ENCODE data around the gene FBXW11. TPM values are rescaled to one million over a fixed set of nuclear protein-coding genes. Genes with fewer than 3 reads are reported as not detected.

FBXW11 gene
- total RNA-seq, 1 experiment from 2014 or later: 85.3 TPM

- no peak overlapping the region for H3K23ac ChIP-seq (ENCODE audit: insufficient read length, low read depth, low read length)
- H2BK20ac ChIP-seq (ENCODE audit: low read depth, low read length, poor library complexity, severe bottlenecking): no peak overlapping the region
- no peaks in the 10 kb centered on the region for H3K27me3 ChIP-seq (ENCODE audit: insufficient read depth, low read length)
- H3K14ac ChIP-seq (ENCODE audit: insufficient read depth, low read length): no peak overlapping the region
- Mint-ChIP-seq H3K27me3 (ENCODE audit: low read depth) (no peaks in the 10 kb centered on the region), H3K27ac (no peak overlapping the region), H3K36me3 (ENCODE audit: insufficient read depth in 1 of 3, low read depth in 3 of 3) (peaks cover 9 to 59% (median 36%) of the 10 kb centered on the region in 3 experiments; a peak in 6 of 7 replicates), H3K4me3 (no peak overlapping the region), H3K9me3 (no peaks in the 10 kb centered on the region), H3K4me1 (no peaks in the 10 kb centered on the region)
- no peaks in the 10 kb centered on the region for H3K4me1 ChIP-seq (ENCODE audit: insufficient read depth, low read length)
- no peak overlapping the region for H2AK5ac ChIP-seq (ENCODE audit: insufficient read length, low read length)
- H3K79me1 ChIP-seq (ENCODE audit: insufficient read depth, low read depth, low read length, poor library complexity, severe bottlenecking): peaks cover 2% of the 10 kb centered on the region
- no peak overlapping the region for H2BK12ac ChIP-seq (ENCODE audit: insufficient read length, low read depth, low read length)
- no peak overlapping the region for H2AFZ ChIP-seq (ENCODE audit: low read length)
- no peaks in the 10 kb centered on the region for H4K20me1 ChIP-seq (ENCODE audit: control insufficient read depth, insufficient read depth, insufficient read length)
- H3K4me2 ChIP-seq (ENCODE audit: insufficient read depth, insufficient read length, low read length): no peak overlapping the region
- H3K27ac ChIP-seq (ENCODE audit: insufficient read length, low read depth, low read length): no peak overlapping the region
- H3K18ac ChIP-seq (ENCODE audit: insufficient read length, low read depth, low read length): no peak overlapping the region
- no peaks in the 10 kb centered on the region for H3K23me2 ChIP-seq (ENCODE audit: insufficient read length, low read depth, low read length, poor library complexity, severe bottlenecking)
- H2BK15ac ChIP-seq (ENCODE audit: low read depth, low read length): no peak overlapping the region
- H4K91ac ChIP-seq (ENCODE audit: insufficient read length, low read depth, low read length): no peak overlapping the region
- no peak overlapping the region for H3T11ph ChIP-seq (ENCODE audit: low read length)
- no peak overlapping the region for H2BK5ac ChIP-seq (ENCODE audit: insufficient read length, low read length)
- no peak overlapping the region for H4K5ac ChIP-seq (ENCODE audit: insufficient read length, low read depth, low read length)
- no peak overlapping the region for H3K9ac ChIP-seq (ENCODE audit: extremely low read depth, insufficient read length, low read length)
- H4K8ac ChIP-seq (replicated peaks; ENCODE audit: insufficient read length, low read depth, low read length): no peak overlapping the region
- TF ChIP-seq CTCF (conservative IDR thresholded peaks at IDR 0.05): no peak
- no peaks in the 10 kb centered on the region for H3K79me2 ChIP-seq (ENCODE audit: insufficient read depth, low read length)
- WGBS (ENCODE audit: extremely low coverage, insufficient read length, low lambda C conversion rate): no CpG with 5 or more reads among the region's 6 CpGs
- H3K56ac ChIP-seq (ENCODE audit: insufficient read length, low read depth, low read length): no peak overlapping the region
- no peak overlapping the region for H2BK120ac ChIP-seq (ENCODE audit: low read depth, low read length, poor library complexity, severe bottlenecking)
- H3K9me3 ChIP-seq (ENCODE audit: control insufficient read depth, low read depth, low read length): no peaks in the 10 kb centered on the region
- no peak overlapping the region for H3K4ac ChIP-seq (ENCODE audit: low read depth, low read length)
- DNase-seq: no peak
These were observed 114.8 kb downstream of the FBXW11 start for GRCh38 chr5:171891595-171891994.
